HG02870 (cell line): ENCODE data around the gene TNIP2.
"Not testable (repeated sequence)": the region's sequence is repeated elsewhere in the genome, so short reads cannot be mapped to it uniquely, and the experiment has no call there.

Source experiments
- ATAC-seq: cut with Tn5 transposase; IDR thresholded peaks from one replicate; pipeline ENCODE4 v1.9.1; 2021; ENCODE audit warnings: mild to moderate bottlenecking, moderate library complexity; ENCODE audit not compliant: unreplicated experiment

Gene TNIP2

DNA sequence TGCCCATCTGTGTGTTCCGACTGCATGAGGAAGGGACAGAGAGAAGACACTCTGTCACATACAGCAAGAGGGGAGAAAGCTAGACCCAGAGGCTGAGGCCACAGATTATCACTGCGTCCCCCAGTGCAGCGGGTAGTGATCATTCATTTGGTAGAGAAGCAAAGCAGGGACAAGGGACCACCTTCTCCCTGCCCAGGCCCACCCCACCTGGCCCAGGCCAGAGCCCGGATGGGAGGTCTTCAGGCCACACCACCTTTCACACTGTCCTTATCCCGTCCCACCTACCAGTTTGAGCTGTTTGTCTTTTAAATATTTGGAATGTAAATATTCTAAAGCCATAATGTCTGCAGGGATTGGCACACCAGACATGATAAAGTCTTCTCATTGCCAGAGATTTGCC is 10.6 kb downstream of the TNIP2 start:
- ATAC-seq = no peak

DNA sequence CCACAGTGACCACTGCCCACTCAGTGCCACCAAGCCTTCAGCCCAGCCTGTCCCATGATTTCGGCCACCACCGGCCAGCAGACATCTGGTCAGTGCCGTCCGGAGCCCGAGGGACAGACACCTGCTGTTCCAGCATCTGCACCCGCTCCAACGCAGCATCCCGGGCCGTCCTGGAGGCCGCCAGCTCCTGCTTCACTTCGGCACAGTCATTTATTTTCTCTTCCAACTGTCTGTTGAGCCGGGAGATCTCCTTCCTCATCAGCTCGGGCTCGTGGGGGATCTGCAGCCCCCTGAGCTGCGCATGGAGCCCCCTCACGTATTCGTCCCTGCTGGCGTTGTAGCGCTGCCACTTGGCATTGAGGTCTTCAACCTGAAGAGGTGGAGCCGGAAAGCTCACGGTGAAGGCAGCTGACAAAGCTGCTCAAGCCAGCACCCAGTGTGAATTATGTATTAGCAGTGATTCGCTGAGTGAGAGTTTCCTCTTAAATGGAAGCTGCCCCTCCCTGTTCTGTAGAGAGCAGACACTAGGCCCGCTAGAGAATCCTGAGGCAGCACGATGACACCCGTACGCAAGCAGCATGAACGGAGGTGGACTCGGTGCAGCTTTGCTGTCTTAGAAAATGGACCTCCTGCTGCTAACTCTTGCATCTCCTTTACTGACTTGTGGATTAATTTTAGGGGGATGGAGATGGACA is 11.4 kb downstream of the TNIP2 start:
- no peak for ATAC-seq

DNA sequence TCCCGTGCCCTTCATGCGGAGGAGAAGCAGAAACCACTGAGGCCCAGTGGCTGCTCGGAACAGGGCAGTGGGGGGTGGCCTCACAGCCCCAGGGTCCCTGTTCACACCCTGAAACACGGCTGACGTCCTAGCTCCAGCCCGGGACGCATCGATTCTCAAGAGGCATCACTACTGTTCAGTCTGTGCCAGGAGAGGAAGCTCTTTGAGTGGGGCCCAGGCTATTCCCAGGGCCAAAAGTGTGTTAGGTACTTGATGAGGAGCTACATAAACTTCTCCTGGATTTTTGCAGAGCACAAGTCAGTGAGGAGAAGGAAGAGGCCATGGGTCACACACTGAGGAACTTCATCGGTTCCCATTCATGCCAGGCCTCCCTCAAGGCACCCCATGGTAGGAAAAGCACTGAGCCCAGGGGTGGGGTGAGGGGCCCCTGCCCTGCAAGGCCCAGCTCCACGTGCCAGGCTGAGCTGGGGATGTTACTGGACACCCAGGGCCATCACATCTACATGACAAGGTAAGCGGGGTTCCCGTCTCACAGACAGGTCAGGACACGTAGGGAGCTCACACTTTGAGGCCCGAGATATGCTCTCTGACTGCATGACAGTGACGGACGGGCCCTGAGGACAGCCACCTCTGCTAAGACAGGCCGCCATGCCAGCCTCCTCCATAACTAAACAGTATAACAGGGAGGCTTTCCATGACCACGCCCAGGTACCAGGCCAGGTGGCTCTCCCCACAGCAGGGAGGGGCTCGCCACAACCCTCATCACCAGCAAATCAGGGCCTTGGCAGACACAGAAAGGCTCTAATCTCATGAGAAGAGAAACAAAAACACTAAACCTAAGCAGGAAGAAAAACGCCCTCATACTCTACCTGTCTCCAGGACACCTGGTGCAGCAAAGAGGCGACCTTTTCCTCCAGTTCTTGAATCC is 12.4 kb downstream of the TNIP2 start:
- no peak for ATAC-seq

DNA sequence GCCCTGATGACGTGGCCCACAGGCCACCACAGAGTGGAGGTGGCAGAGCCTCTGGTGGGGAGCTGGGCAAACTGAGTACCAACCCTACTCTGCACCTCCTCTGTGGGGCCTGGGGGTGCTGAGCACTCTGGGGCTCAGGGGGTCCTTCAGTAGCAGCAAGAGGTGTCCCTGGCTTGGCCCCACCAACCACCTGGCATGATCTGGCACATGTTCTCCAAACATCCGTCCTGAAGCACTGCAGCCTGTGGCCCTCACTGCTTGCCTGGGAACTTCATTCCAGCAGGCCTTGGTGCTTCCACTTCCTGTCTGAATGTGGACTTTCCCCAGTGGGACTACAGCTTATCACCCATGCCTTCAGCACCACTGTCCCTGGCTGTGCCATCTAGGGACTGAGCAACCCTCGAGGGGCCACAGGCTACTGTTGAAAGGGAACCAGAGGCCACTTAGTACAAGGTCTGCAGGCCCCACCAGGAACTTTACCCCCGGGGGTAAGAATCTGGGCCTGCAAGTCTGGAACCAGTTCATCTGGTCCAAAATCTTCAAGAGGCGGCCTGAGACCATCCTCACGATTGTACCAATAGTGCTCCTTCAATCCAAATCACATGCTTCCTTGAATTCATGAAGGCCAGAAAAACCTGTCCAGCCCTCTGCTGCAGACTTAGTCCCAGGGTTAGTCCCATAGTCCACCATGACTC is 13.2 kb downstream of the TNIP2 start:
- no peak for ATAC-seq

DNA sequence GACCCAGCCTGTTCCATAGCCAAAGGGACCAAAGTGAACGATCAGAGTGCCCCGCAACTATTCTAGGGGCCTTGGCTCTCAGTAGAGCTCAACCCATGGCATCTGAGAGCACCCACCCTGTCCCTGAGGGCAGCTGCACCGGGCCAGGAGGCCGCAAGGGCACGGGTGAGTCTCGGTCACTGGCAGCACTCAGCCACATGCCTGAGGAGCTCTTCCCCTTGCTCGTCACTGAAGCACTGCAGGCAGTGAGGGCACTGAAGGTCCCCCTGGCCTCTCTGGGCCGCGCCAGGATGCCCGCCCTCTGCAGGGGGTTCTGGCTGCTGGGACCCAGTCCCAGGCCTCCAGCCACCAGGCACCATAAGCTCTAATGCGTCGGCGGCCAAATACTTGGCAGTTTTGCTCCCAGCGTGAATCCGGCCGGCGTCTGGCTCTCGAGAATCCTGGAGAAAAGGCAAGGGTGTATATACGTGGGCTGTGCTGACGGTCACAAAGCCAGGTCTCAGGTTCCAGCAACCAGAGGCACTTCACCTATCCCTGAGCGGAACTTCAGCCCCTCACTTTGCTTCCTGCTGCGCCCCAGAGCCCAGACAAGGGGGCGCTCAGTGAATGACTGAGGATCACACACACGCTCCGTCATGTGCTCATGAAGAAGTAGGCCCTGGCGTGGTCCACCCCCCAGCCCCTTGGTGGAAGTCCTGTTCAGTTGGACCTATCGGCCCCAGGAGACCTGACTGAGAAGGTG is 13.9 kb downstream of the TNIP2 start:
- ATAC-seq = no peak

DNA sequence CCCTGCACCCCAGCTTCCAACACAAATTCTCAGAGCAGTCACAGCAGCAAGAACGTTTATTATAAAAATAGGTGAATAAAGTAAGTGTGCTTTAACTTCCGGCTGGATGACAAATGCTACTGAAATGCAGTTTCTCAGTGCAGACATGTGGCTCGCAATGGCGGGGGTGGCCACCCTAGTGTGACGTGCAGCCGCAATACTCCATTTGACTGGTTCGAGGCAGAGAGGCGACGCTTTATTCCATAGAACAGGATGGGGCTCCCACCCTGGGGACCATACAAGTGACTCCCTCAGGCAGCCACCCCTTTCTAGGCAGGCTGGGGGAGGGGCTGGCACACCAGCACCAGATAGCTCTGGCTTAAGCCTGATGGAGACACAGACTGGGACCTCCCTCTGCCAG is 14.5 kb downstream of the TNIP2 start:
- ATAC-seq = no peak

DNA sequence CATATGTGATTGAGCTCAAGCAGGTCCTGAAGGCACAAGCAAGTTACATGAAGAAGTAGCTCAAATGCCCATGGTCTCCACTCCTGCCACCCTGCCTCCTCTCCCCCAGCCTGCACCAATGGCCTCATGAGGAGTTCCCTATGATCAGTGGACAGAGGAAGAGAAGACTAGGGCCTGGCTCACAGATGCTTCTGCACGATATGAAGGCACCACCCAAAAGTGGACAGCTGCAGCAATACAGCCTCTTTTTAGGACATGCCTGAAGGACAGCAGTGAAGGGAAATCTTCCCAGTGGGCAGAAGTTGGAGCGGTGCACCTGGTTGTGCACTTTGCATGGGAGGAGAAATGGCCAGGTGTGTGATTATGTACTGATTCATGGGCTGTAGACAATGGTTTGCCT is 17.8 kb downstream of the TNIP2 start:
- ATAC-seq = not testable (repeated sequence)

DNA sequence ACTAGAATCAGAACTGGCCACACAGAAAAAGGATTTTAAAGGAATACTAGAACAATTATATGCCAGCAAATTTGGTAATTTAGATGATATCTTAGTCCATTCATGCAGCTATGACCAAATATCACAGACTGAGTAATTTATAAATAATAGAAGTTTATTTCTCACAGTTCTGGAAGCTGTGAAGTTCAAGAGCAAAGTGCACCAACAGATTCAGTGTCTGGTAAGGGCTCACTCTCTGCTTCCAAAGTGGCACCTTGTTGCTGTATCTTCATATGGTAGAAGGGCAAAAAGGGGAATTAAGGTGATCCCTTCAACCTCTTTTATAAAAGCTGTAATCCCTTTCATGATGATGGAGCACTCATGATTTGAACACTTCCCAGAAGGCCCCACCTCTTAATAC is 20.3 kb downstream of the TNIP2 start:
- no peak for ATAC-seq

DNA sequence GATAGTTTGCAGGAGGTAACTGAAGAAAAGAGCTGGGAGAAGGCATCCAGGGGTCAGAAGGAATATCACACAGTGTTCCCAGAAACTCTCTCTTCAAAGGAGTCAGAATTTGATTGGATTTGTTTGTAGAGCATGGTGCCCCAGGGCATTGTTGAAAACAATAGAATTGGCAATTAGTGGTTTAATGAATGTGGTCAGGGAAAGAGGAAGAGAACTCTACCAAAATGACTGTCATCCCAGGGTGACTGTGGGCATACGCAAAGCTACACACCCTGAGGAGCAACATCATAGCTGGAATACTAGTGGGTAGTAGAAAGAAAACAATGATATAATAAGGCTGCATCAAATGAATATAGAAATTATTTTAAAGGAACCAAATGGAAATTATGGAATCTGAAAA is 21.5 kb downstream of the TNIP2 start:
- ATAC-seq = no peak

DNA sequence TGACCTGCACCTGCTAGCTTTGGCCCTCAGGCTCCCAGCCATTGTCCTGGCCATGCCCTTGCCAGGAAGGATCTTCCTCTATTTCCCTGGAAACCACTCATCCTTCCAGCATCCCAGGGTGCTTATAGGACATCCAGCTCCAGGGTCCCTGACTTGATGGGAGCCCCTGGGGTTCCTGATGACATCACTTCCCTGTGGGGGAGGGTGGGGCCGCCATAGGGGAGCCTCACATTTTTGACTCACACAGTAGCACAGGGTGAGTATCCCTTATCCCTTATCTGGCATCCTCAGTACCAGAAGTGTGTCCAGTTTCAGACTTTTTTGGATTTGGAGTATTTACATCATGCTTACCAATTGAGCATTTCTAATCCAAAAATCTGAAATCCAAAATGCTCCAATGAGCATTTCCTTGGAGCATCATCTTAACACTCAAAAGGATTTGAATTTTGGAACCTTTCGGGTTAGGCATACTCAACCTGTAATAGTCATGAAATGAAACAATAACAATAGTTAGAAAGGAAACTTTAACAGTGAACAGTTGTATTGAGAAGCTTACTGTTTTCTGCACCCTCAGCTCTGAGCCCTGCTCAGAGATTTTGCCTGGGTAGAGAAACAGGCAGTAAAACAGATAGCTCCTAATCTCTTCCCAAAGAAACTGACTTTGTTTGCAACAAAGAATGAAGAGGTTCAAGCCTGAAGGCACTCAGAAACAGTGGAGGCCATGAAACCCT is 22.1 kb downstream of the TNIP2 start:
- ATAC-seq = no peak

DNA sequence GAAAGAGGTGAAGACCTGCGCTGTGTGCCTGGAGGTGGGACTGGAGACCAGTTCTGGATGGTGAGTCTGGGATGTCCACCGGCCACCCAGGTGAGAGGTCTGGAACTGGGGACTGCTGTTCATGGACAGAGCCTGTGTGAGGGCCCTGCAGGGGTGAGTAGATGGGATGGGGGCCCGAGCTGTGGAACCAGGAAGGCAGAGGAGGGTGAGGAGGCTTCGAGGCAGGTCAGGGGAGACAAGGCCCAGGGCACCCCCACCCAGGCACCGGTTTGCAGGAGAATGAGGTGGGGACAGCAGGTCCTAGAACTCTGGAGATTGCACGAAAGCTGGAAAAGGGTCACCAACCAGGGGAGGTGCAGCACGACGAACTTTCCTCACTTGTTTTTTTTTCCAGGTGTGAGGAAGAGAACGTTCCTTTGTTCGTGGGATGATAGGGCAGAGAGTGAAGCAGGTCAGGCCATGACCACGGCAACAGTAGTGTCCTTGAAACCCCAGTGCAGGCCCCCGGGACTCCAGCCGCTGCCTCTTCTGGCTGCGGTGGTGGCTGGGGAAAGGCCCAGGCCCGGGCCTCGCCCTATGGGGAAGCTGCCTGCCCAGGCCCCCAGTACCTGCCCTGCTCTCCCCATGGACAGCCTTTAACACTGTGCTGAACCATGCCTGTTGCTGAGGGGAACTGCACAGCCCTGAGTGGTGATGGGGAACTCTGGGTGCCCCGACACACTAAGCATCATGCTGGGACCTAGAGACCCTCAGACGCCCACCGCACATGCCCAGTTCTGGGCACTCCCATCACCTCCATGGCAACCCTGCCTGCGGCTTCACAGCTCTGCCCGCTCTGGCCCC is 22.9 kb downstream of the TNIP2 start:
- no peak for ATAC-seq

DNA sequence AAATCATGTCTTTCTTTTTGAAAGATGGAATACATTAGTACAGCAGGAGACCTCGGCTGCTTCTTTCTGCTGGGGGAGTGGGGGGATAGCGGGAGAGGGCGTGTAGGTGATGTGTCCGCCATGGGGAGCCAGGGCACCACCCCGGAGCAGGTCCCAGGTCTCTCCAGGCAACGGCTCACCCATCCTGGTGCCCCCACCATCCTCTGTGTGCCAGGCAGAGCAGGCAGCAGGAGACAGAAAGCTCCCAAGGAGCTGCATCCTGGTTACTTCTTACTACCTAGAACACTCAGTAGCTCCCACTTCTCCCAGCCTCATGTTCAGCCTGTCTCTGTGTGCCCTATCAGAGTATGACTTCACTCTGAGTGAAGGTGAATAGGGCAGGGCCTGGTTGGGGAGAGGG is 23.6 kb downstream of the TNIP2 start:
- no peak for ATAC-seq

DNA sequence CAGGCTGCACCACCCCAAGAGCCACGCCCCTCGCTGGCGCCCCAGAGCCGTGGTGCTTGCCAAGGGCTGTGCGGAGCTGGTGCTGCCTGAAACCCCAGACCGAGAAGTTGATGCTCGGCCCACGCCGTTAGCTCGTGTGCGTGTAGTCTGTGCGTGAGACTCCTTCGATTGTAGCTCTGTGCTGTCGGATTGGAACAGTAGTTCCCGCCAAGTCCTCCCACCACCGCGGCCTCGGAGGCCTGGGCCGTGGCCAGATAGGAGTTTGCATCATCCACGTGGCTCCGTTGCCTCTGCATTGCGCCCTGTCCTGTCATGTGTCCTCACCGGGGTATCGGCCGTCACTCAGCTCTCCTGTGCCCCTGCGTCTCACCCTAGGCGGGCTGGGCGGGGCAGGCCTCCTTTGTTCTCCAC is 24.2 kb downstream of the TNIP2 start:
- ATAC-seq = no peak

DNA sequence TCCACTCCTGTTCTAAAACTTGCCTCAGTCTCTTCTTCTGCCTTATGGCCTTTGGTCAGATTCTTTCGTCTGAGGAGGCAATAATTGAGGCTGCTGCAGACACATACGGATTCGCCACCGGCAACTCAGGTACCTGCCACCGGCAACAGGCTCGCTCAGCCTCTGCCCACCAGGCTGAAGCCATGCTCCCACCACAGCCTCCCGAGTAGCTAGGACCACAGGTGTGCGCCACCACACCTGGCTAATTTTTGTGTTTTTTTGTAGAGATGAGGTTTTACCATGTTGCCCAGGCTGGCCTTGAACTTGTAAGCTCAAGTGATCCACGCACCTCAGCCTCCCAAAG is 26.6 kb downstream of the TNIP2 start:
- ATAC-seq = no peak

DNA sequence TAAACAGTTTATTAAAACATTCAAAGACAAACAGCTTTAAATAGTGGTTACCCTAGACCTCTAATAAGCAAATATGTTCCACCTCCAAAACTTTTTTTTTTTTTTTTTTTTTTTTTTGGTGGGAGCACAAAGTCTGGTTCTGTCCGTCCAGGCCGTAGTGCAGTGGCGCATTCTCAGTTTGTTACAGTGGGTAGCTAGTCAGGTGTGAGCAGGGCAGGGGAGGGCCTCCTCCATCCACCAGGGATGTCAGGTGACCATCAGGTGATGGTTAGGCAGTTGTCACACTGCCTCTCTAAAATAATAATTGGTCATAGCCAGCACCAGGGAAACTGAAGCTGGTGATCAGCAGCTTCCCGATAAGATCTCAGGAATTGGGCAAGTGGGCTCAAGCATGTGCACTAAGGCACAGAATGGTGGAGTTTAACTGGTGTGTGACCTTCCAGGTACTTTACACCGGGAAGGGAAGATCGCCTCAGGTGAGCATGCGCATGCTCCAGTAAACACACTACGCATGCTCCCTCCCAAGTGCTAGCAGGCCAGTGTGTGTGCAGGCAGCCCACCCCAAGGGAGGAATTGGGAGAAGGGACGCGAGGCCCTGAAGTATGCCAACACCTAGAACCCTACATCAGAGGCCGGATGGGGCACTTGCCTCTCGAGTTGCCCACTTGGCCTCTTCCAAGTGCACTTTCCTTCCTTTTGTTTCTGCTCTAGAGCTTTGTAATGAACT is 27.2 kb downstream of the TNIP2 start:
- no peak for ATAC-seq

DNA sequence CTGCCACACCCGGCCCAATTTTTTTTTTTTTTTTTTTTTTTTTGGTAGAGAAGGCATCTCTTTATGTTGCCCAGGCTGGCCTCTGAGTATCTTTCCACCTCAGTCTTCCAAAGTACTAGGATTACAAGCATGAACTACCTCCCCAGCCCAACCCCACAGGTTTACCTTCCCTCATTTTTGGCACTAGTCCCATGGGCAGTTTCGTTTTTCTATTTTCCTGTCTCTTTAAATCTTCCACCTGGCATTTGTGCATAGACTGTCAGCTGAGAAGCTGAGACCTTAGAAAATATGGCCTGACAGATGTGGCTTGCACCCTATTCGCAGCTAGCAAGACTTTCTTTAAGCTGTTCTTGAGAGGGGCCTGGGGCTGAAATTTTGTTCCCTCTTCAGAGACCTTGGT is 27.9 kb downstream of the TNIP2 start:
- no peak for ATAC-seq

DNA sequence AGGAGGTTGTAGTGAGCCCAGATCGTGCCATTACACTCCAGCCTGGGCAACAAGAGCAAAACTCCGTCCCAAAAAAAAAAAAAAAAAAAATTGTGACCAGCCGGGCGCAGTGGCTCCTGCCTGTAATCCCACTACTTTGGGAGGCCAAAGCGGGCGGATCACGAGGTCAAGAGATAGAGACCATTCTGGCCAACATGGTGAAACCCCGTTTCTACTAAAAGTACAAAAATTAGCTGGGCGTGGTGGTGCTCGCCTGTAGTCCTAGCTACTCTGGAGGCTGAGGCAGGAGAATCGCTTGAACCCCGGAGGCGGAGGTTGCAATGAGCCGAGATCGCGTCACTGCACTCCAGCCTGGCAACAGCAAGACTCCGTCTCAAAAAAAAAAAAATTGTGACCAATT is 29.3 kb downstream of the TNIP2 start:
- ATAC-seq = not testable (repeated sequence)

DNA sequence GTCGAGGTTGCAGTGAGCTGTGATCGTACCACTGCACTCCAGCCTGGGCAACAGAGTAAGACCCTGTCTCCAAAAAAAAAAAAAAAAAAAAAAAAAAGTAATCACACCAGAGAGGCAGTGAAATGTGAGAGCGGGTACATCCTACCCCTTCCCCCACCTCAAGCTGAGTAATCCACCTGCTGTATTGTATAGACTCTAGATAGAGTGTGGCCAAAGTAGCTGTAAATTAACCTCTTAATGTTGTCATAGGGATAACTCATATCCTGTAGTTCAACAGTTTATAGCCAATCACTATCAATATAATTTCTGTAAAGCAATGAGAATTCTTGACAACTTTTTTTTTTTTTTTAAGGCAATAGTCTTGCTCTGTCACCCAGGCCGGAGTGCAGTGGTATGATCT is 30.8 kb downstream of the TNIP2 start:
- no peak for ATAC-seq

DNA sequence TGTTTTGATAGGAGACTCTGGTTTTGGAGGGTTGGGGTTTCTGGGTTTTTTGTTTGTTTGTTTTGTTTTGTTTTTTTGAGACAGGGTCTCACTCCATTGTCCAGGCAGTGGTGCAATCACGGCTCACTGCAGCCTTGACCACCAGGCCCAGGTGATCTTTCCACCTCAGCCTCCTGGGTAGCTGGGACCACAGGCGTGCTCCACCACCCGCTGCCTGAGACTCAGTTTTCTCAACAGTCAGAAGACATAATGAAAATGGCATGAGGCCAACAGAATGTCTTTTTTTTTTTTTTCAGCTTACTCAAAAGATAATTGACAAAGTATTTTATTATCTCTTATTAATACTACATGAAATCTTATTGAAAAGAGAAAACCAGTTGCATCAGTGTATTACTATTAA is 32.4 kb downstream of the TNIP2 start:
- no peak for ATAC-seq
